ENCODE measurements around the gene CELF2. TPM values are rescaled to one million over a fixed set of nuclear protein-coding genes. Genes with fewer than 3 reads are reported as not detected.

Gene CELF2
- polyA plus RNA-seq, 2 donors: 2.2 to 4.0 TPM

GRCh38 chr10:11204351-11204942, 186.8 kb downstream of the CELF2 start:
- Histone ChIP-seq H3K9me3 (ENCODE audit: control insufficient read depth in 2 of 2, insufficient read depth in 1 of 2, low read depth in 1 of 2, low read length in 1 of 2) (no peaks in the 10 kb centered on the region), H3K4me3 (ENCODE audit: low read depth in 1 of 2, low read length in 2 of 2) (no peak overlapping the region), H3K27me3 (ENCODE audit: control insufficient read depth in 1 of 2, insufficient read depth in 2 of 2, low read length in 2 of 2) (no peaks in the 10 kb centered on the region), H3K4me1 (ENCODE audit: control insufficient read depth in 2 of 2, insufficient read depth in 2 of 2, low read length in 1 of 2) (peaks cover 3% of the 10 kb centered on the region in 2 donors), H3K27ac (ENCODE audit: low read depth in 2 of 2, low read length in 1 of 2) (no peak overlapping the region), H3K36me3 (ENCODE audit: control insufficient read depth in 2 of 2, insufficient read depth in 2 of 2, low read length in 1 of 2) (no peaks in the 10 kb centered on the region)
- 34 to 41% methylated on average over 19 of the region's 19 CpGs for WGBS, 2 donors

DNA sequence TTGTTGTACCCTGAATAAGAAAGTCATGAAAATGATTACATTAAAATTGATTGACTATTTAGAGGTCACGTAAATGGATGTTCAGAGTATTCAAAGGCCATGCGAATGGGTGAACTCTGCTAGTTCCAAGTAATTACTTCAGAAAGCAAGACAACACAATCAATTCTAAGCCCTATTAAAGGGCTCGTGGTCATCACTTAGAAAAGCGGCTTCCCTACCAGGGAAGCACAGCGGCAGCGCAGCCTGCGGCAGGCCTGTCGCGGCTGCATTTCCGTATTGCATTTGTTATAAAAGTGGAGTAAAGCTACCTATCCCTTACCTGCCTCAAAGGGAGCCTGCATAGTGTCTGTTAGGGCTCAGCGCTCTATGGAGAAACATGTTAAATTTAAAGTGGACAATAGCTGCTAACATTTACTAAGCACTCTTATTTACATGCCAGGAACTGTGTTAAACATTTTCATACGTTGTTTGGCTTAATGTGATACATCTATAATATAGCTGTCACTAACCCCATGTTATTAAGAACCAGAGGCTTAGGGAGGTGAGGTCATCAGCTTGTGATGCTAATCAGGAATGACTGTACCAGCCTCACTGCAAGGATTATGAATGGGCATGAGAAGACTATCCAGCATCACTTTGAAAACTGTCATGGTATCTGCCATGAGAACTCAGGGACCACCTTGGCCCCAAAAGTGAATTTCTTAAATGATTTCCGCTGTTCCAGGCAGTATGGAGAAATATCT, 187.5 kb downstream of the CELF2 start:
- 88 to 90% methylated on average over 13 of the region's 13 CpGs for WGBS, 2 donors
- Histone ChIP-seq H3K4me1 (ENCODE audit: control insufficient read depth in 2 of 2, insufficient read depth in 2 of 2, low read length in 1 of 2) (peaks cover 3% of the 10 kb centered on the region in 2 donors), H3K27ac (ENCODE audit: low read depth in 2 of 2, low read length in 1 of 2) (no peak overlapping the region), H3K27me3 (ENCODE audit: control insufficient read depth in 1 of 2, insufficient read depth in 2 of 2, low read length in 2 of 2) (no peaks in the 10 kb centered on the region), H3K4me3 (ENCODE audit: low read depth in 1 of 2, low read length in 2 of 2) (no peak overlapping the region), H3K9me3 (ENCODE audit: control insufficient read depth in 2 of 2, insufficient read depth in 1 of 2, low read depth in 1 of 2, low read length in 1 of 2) (no peaks in the 10 kb centered on the region), H3K36me3 (ENCODE audit: control insufficient read depth in 2 of 2, insufficient read depth in 2 of 2, low read length in 1 of 2) (no peaks in the 10 kb centered on the region)

- Histone ChIP-seq H3K36me3 (ENCODE audit: control insufficient read depth in 2 of 2, insufficient read depth in 2 of 2, low read length in 1 of 2) (no peaks in the 10 kb centered on the region), H3K4me3 (ENCODE audit: low read depth in 1 of 2, low read length in 2 of 2) (no peak overlapping the region), H3K9me3 (ENCODE audit: control insufficient read depth in 2 of 2, insufficient read depth in 1 of 2, low read depth in 1 of 2, low read length in 1 of 2) (no peaks in the 10 kb centered on the region), H3K27me3 (ENCODE audit: control insufficient read depth in 1 of 2, insufficient read depth in 2 of 2, low read length in 2 of 2) (no peaks in the 10 kb centered on the region), H3K4me1 (ENCODE audit: control insufficient read depth in 2 of 2, insufficient read depth in 2 of 2, low read length in 1 of 2) (peaks cover 3% of the 10 kb centered on the region in 2 donors), H3K27ac (ENCODE audit: low read depth in 2 of 2, low read length in 1 of 2) (no peak overlapping the region)
- 79 to 80% methylated on average over 14 of the region's 14 CpGs for WGBS, 2 donors
Observed at GRCh38 chr10:11206676-11207559, 189.2 kb downstream of the CELF2 start.

GRCh38 chr10:11207560-11207844, 189.8 kb downstream of the CELF2 start:
- Histone ChIP-seq H3K27ac (ENCODE audit: low read depth in 2 of 2, low read length in 1 of 2) (no peak overlapping the region), H3K4me3 (ENCODE audit: low read depth in 1 of 2, low read length in 2 of 2) (no peak overlapping the region), H3K36me3 (ENCODE audit: control insufficient read depth in 2 of 2, insufficient read depth in 2 of 2, low read length in 1 of 2) (no peaks in the 10 kb centered on the region), H3K9me3 (ENCODE audit: control insufficient read depth in 2 of 2, insufficient read depth in 1 of 2, low read depth in 1 of 2, low read length in 1 of 2) (no peaks in the 10 kb centered on the region), H3K4me1 (ENCODE audit: control insufficient read depth in 2 of 2, insufficient read depth in 2 of 2, low read length in 1 of 2) (peaks cover 3% of the 10 kb centered on the region in 2 donors), H3K27me3 (ENCODE audit: control insufficient read depth in 1 of 2, insufficient read depth in 2 of 2, low read length in 2 of 2) (no peaks in the 10 kb centered on the region)
- 95 to 97% methylated on average over 15 of the region's 15 CpGs for WGBS, 2 donors

DNA sequence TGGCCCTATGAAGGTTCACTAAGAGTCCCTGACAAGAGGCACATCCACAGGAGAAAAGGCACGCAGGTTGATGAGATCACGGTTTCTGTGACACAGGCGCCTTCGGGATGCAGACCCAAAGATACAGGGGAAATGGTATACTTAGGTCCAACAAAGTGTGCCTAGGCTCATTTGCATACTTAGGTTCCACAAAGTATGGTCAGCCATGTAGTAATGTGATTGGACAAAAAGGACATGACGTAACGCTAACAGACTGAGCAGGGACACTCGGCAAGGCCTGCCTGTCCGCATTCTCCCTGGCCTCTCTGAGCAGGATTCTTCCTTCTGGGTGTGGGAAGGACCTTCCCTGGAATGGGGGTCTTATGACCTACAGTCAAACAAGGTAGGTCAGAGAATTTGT, 190.6 kb downstream of the CELF2 start:
- no peaks in the 10 kb centered on the region for H3K36me3 ChIP-seq (ENCODE audit: control insufficient read depth in 2 of 2, insufficient read depth in 2 of 2, low read length in 1 of 2)
- H3K4me3 ChIP-seq (ENCODE audit: low read depth in 1 of 2, low read length in 2 of 2): no peak overlapping the region
- H3K4me1 ChIP-seq (ENCODE audit: control insufficient read depth in 2 of 2, insufficient read depth in 2 of 2, low read length in 1 of 2): peaks cover 3% of the 10 kb centered on the region in 2 donors
- no peak overlapping the region for H3K27ac ChIP-seq (ENCODE audit: low read depth in 2 of 2, low read length in 1 of 2)
- WGBS, 2 donors: 96 to 98% methylated on average over 8 of the region's 8 CpGs
- H3K9me3 ChIP-seq (ENCODE audit: control insufficient read depth in 2 of 2, insufficient read depth in 1 of 2, low read depth in 1 of 2, low read length in 1 of 2): no peaks in the 10 kb centered on the region
- no peaks in the 10 kb centered on the region for H3K27me3 ChIP-seq (ENCODE audit: control insufficient read depth in 1 of 2, insufficient read depth in 2 of 2, low read length in 2 of 2)

DNA sequence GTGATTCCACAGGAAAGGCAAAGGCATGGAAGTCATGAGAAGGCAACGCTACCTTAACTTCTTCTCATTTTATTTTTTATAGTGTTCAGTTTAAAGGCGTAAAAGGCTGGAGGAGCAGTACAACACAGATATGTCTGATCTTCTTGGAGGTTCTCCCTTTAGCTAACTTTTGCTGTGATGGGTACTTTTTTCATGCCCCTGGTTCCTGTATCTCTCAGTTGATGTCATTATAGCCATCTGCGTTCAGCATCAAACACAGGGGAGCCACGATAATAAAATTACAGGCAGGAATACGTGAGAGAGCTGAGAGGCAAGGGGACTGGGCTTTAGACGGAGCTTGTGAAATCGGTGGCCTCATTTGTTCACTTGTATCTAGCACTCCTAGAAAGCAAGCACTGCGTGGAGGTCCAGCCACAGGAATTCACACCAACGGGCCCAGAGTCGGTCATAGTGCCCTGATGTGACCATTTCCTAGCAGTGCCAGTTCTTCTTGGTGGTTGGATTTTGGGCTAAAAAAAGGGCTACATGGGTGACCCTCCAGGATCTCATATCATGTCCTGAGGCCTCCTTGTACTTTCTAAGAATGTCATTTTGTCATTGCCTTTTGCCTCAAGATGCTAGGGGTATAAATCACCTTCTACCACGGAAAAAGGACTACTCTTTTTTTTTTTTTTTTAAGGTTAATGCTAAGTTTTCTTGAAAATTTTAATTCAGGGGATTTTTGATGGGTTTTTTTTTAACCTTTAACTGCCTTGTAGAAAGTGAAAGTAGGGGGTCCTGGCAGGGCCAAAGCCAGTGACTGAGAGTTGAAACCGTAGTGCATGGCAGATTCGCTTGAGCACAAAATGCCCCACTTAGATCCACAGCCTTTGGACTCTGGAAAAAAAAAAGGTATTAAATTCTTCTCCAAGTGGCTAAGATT, 191.5 kb downstream of the CELF2 start:
- H3K4me1 ChIP-seq (ENCODE audit: control insufficient read depth in 2 of 2, insufficient read depth in 2 of 2, low read length in 1 of 2): peaks cover 3% of the 10 kb centered on the region in 2 donors
- H3K27me3 ChIP-seq (ENCODE audit: control insufficient read depth in 1 of 2, insufficient read depth in 2 of 2, low read length in 2 of 2): no peaks in the 10 kb centered on the region
- H3K27ac ChIP-seq (ENCODE audit: low read depth in 2 of 2, low read length in 1 of 2): no peak overlapping the region
- no peaks in the 10 kb centered on the region for H3K9me3 ChIP-seq (ENCODE audit: control insufficient read depth in 2 of 2, insufficient read depth in 1 of 2, low read depth in 1 of 2, low read length in 1 of 2)
- no peaks in the 10 kb centered on the region for H3K36me3 ChIP-seq (ENCODE audit: control insufficient read depth in 2 of 2, insufficient read depth in 2 of 2, low read length in 1 of 2)
- no peak overlapping the region for H3K4me3 ChIP-seq (ENCODE audit: low read depth in 1 of 2, low read length in 2 of 2)
- WGBS, 2 donors: 79 to 80% methylated on average over 13 of the region's 13 CpGs

GRCh38 chr10:11209830-11210181, 192.1 kb downstream of the CELF2 start:
- Histone ChIP-seq H3K27ac (ENCODE audit: low read depth in 2 of 2, low read length in 1 of 2) (no peak overlapping the region), H3K9me3 (ENCODE audit: control insufficient read depth in 2 of 2, insufficient read depth in 1 of 2, low read depth in 1 of 2, low read length in 1 of 2) (no peaks in the 10 kb centered on the region), H3K4me1 (ENCODE audit: control insufficient read depth in 2 of 2, insufficient read depth in 2 of 2, low read length in 1 of 2) (peaks cover 0 to 3% of the 10 kb centered on the region in 2 donors), H3K4me3 (ENCODE audit: low read depth in 1 of 2, low read length in 2 of 2) (no peak overlapping the region), H3K27me3 (ENCODE audit: control insufficient read depth in 1 of 2, insufficient read depth in 2 of 2, low read length in 2 of 2) (no peaks in the 10 kb centered on the region), H3K36me3 (ENCODE audit: control insufficient read depth in 2 of 2, insufficient read depth in 2 of 2, low read length in 1 of 2) (no peaks in the 10 kb centered on the region)
- WGBS, 2 donors: 43 to 49% methylated on average over 6 of the region's 6 CpGs

- Histone ChIP-seq H3K4me3 (ENCODE audit: low read depth in 1 of 2, low read length in 2 of 2) (no peak overlapping the region), H3K4me1 (ENCODE audit: control insufficient read depth in 2 of 2, insufficient read depth in 2 of 2, low read length in 1 of 2) (peaks cover 0 to 3% of the 10 kb centered on the region in 2 donors), H3K27me3 (ENCODE audit: control insufficient read depth in 1 of 2, insufficient read depth in 2 of 2, low read length in 2 of 2) (no peaks in the 10 kb centered on the region), H3K9me3 (ENCODE audit: control insufficient read depth in 2 of 2, insufficient read depth in 1 of 2, low read depth in 1 of 2, low read length in 1 of 2) (no peaks in the 10 kb centered on the region), H3K27ac (ENCODE audit: low read depth in 2 of 2, low read length in 1 of 2) (no peak overlapping the region), H3K36me3 (ENCODE audit: control insufficient read depth in 2 of 2, insufficient read depth in 2 of 2, low read length in 1 of 2) (no peaks in the 10 kb centered on the region)
- WGBS, 2 donors: 65 to 66% methylated on average over 13 of the region's 13 CpGs
Observed at GRCh38 chr10:11210211-11210922, 192.7 kb downstream of the CELF2 start.
